ENCODE measurements around the gene CTSD. TPM values are rescaled to one million over a fixed set of nuclear protein-coding genes. Genes with fewer than 3 reads are reported as not detected.

CTSD gene
- total RNA-seq, 2 donors from 2014 or later, result 782 to 1,042 TPM

DNA sequence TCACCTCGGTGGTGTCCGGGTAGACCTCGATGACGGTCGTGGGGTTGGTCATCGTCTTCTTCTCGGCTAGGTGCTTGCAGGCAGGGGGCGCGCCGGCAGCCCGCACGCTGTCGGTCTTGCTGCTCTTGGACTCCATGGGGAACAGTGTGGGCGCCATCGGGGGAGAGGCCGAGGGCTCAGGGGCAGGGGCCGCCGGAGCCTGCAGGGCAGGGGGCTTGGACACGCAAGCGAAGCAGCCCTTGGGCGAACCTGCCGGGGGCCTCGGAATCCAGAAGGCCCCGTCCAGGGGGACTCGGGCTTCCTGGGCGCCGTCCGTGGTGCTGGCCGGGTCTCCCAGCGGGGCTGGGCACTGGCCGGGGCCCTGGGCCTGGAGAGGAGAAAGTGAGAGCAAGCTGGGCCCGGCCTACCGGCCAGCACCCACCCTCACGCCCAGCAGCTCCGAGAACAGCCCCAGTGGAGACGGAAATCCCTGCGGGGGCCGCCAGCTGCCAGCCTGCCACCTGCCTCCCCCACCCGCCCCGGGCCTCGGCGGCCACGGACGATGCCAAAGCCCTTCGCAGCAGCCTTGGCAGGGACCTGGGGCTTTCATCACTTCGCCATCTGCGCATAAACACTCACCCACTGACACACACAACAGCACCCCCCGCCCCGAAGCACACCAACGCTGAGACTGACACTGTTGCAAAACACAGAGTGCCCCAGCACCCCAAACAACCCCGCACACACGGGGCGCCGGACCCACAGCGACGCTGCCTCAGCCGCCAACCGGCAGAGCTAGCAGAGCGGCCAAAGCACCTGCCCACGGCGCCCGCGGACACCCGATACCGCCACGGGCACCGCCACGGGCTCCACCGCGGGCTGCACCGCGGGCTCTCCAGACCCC is 15.7 kb downstream of the CTSD start:
- no peaks in the 10 kb centered on the region for H3K9me3 ChIP-seq

DNA sequence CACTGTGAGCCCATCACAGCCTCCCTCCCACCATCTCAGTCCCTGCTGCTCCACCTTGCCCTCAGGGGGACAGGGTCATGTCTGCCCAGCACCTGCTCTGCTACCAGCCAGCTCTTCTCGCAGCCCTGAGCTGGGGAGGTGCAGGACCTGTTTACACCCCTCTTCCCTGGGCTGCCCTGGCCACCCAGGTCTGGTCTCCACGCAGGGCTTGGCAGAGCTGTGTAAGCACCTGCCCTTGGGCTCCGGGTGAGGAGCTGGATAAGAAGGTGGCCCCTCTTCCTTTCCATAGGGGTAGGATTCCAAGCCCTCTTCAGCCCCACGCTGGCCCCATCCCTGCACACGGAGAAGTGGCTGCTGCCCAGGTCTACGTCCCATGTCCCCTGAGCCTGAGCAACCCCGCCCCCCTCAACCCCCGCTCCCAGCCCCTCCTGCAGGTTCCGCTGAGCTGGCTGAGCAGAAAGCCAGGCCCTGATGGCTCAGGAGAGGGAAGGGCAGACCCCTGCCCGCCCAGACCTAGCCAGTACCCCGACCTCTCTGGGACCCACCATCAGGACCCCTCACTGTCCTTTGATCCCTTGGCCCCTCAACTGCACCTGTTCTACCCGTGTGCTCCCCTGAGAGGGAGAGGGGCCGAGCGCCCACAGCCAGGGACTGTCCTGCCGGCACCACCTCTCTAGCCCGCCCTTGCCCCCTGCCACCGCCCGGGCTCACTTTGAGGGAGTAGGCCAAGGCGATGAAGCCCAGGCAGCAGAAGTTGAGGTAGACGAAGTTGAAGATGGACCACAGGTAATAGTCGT is 16.6 kb downstream of the CTSD start:
- DNase-seq (ENCODE audit: low spot score), result no peak
- Histone ChIP-seq H3K36me3 (no peaks in the 10 kb centered on the region), H3K27me3 (no peaks in the 10 kb centered on the region), H3K9me3 (no peaks in the 10 kb centered on the region), H3K4me1 (peaks cover 0 to 59% of the 10 kb centered on the region in 2 donors), H3K4me3 (no peak overlapping the region), H3K27ac (no peak overlapping the region)
- TF ChIP-seq, protein P1, sequence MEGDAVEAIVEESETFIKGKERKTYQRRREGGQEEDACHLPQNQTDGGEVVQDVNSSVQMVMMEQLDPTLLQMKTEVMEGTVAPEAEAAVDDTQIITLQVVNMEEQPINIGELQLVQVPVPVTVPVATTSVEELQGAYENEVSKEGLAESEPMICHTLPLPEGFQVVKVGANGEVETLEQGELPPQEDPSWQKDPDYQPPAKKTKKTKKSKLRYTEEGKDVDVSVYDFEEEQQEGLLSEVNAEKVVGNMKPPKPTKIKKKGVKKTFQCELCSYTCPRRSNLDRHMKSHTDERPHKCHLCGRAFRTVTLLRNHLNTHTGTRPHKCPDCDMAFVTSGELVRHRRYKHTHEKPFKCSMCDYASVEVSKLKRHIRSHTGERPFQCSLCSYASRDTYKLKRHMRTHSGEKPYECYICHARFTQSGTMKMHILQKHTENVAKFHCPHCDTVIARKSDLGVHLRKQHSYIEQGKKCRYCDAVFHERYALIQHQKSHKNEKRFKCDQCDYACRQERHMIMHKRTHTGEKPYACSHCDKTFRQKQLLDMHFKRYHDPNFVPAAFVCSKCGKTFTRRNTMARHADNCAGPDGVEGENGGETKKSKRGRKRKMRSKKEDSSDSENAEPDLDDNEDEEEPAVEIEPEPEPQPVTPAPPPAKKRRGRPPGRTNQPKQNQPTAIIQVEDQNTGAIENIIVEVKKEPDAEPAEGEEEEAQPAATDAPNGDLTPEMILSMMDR (IDR thresholded peaks at IDR 0.05), result no peak

More for the DNA sequence above, 15.7 kb downstream of the CTSD start:
- no peaks in the 10 kb centered on the region for H3K27me3 ChIP-seq
- H3K27ac ChIP-seq, result no peak overlapping the region
- no peak for DNase-seq (ENCODE audit: low spot score)
- peak overlapping the region; percentile 31 to 43 for H3K4me3 ChIP-seq
- TF ChIP-seq, protein P1 (IDR thresholded peaks at IDR 0.05), result no peak
- peaks cover 3% of the 10 kb centered on the region for H3K36me3 ChIP-seq
- H3K4me1 ChIP-seq, result peaks cover 0 to 67% of the 10 kb centered on the region in 2 donors

DNA sequence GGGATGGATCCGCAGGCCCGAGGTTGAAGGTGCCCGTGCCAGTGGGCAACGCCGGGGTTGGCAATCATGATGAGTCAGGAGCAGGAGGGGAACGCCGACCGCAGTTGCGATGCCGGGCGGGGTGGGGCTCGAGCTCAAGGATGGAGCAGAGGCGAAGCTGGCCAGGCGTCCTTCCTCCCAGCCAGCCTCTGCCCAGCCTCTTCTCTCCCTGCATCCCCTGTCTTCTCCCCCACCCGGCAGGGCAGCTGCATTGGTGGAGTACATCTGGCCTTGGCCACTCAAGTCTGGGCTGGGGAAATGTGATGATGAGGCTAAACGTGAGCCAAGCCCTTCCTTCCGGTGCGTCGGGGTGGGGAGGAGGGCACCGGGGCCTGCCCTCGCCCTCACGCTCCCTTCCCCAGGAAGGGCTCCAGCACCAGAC is 17.2 kb downstream of the CTSD start:
- TF ChIP-seq, protein P1 (IDR thresholded peaks at IDR 0.05), result no peak
- H3K27me3 ChIP-seq, result no peaks in the 10 kb centered on the region
- no peak overlapping the region for H3K4me3 ChIP-seq
- H3K36me3 ChIP-seq, result no peaks in the 10 kb centered on the region
- peaks cover 0 to 53% of the 10 kb centered on the region in 2 donors for H3K4me1 ChIP-seq
- no peak overlapping the region for H3K27ac ChIP-seq
- H3K9me3 ChIP-seq, result no peaks in the 10 kb centered on the region
- DNase-seq (ENCODE audit: low spot score), result no peak

DNA sequence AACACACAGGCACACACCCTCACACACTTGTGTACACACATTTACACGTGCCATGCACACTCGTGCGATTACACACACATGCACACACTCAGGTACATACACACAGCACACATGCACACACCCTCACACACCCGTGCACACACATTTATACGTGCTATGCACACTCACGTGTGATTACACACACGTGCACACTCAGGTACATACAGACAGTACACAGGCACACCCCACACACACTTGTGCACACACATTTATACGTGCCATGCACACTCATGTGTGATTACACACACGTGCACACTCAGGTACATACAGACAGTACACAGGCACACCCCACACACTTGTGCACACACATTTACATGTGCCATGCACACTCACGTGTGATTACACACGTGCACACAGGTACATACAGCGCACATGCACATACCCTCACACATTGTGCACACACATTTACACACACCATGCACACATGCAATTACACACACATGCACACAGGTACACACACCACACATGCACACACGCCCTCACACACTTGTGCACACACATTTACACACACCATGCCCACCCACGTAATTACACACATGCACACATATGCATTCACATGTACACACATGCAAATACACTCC is 17.9 kb downstream of the CTSD start:
- Histone ChIP-seq H3K4me3 (no peak overlapping the region), H3K27ac (no peak overlapping the region), H3K9me3 (no peaks in the 10 kb centered on the region), H3K4me1 (peaks cover 0 to 46% of the 10 kb centered on the region in 2 donors), H3K27me3 (no peaks in the 10 kb centered on the region), H3K36me3 (no peaks in the 10 kb centered on the region)
- no peak for DNase-seq (ENCODE audit: low spot score)
- TF ChIP-seq, protein P1 (IDR thresholded peaks at IDR 0.05), result no peak

DNA sequence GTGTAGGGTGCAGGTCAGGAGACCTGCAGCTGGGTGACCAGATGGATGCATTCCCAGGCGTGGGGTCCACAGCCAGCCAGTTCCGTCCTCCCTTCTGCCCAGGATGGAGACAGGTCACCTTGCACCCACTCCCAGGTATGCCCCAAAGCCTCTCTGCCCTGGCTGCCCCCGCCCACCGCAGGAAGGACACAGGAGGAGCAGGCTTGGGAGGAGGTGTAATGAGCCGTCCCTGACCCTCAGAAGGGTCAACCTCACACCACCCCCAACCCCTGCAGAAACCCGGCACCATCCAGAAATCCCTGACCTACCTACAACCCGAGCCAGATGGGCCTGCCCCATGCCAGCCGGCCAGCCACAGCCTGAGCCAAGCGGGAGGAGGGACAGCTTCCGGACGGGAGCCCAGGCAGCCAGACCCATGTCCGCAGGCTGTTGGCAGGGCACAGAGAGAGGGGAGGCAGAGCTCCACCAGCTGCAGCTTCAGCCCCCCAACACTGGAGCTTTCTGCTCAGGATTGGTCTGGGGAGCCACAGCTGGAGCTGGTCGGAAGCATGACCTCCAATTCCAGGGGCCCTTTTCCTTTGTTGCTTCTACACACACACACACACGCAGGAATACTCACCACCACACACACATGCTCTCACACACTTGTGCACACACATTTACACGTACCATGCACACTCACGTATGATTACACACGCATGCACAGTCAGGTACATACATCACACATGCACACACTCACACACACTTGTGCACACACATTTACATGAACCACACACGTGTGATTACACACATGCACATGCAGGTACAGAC is 18.6 kb downstream of the CTSD start:
- no peak overlapping the region for H3K27ac ChIP-seq
- H3K9me3 ChIP-seq, result no peaks in the 10 kb centered on the region
- no peak for DNase-seq (ENCODE audit: low spot score)

More for the DNA sequence above, 18.6 kb downstream of the CTSD start:
- H3K36me3 ChIP-seq, result no peaks in the 10 kb centered on the region
- TF ChIP-seq, protein P1 (IDR thresholded peaks at IDR 0.05), result no peak
- H3K27me3 ChIP-seq, result no peaks in the 10 kb centered on the region
- no peak overlapping the region for H3K4me3 ChIP-seq
- H3K4me1 ChIP-seq, result peaks cover 0 to 38% of the 10 kb centered on the region in 2 donors

All from right atrium auricular region (tissue), 2 donors.